Liver (tissue), 9 donors: ENCODE results near the gene GAB2. TPM values are rescaled to one million over a fixed set of nuclear protein-coding genes. Genes with fewer than 3 reads are reported as not detected.

Source experiments
- DNase-seq: peaks from one replicate; pipeline ENCODE4 v3.0.0-alpha.2; 2017; ENCODE audit warnings: low spot score
- H3K27ac ChIP-seq, 2 donors: one replicate each; pipeline ENCODE4 v1.7.0; 2013; ENCODE audit warnings: inconsistent platforms in 2 of 2, low read length in 2 of 2, control low read depth in 1 of 2, low read depth in 1 of 2, mild to moderate bottlenecking in 1 of 2
- H3K27me3 ChIP-seq, 4 donors: one replicate each; pipeline versions ENCODE4 v1.6.1 to v1.7.0; 2013; ENCODE audit warnings: low read length in 3 of 4, inconsistent platforms in 1 of 4, mild to moderate bottlenecking in 1 of 4, moderate library complexity in 1 of 4; ENCODE audit not compliant: control insufficient read depth in 4 of 4, insufficient read depth in 4 of 4
- H3K36me3 ChIP-seq, 4 donors: one replicate each; pipeline versions ENCODE4 v1.6.1 to v1.7.0; 2013; ENCODE audit warnings: low read length in 3 of 4, mild to moderate bottlenecking in 3 of 4, low read depth in 1 of 4, moderate library complexity in 1 of 4; ENCODE audit not compliant: control insufficient read depth in 4 of 4, insufficient read depth in 3 of 4
- H3K4me1 ChIP-seq, 4 donors: one replicate each; pipeline versions ENCODE4 v1.6.1 to v1.7.0; 2013; ENCODE audit warnings: low read length in 3 of 4, mild to moderate bottlenecking in 3 of 4, moderate library complexity in 1 of 4; ENCODE audit not compliant: control insufficient read depth in 4 of 4, insufficient read depth in 4 of 4
- H3K4me3 ChIP-seq, 3 donors: one replicate each; pipeline versions ENCODE4 v1.6.1 to v1.7.0; 2013; ENCODE audit warnings: low read length in 3 of 3, control low read depth in 1 of 3, low read depth in 1 of 3, mild to moderate bottlenecking in 1 of 3
- H3K9ac ChIP-seq, 2 donors: one replicate each; pipeline ENCODE4 v1.7.0; 2013; ENCODE audit warnings: low read length in 2 of 2, mild to moderate bottlenecking in 2 of 2, moderate library complexity in 2 of 2, control low read depth in 1 of 2, low read depth in 1 of 2
- H3K9me3 ChIP-seq, 4 donors: one replicate each; pipeline versions ENCODE4 v1.6.1 to v1.7.0; 2013; ENCODE audit warnings: low read length in 3 of 4; ENCODE audit not compliant: control insufficient read depth in 4 of 4
- ATF3 ChIP-seq: IDR thresholded peaks from 2 replicates; pipeline ENCODE4 v1.6.1; 2016; ENCODE audit warnings: antibody characterized with exemption
- CTCF ChIP-seq: fragments of 150-350 bp; IDR thresholded peaks from 2 replicates; pipeline ENCODE4 v1.5.1; 2017; ENCODE audit warnings: improper control_type of control experiment, low read depth, low read length; ENCODE audit not compliant: missing input control
- EGR1 ChIP-seq, 2 donors: IDR thresholded peaks; 2 replicates each; pipeline ENCODE4 v1.6.1; 2016 to 2018; ENCODE audit warnings: antibody characterized with exemption in 2 of 2, low read depth in 2 of 2
- FOXA1 ChIP-seq: IDR thresholded peaks from 2 replicates; pipeline ENCODE4 v1.6.1; 2016; ENCODE audit warnings: antibody characterized with exemption
- FOXA2 ChIP-seq: IDR thresholded peaks from 2 replicates; pipeline ENCODE4 v1.6.1; 2016; ENCODE audit warnings: antibody characterized with exemption
- GABPA ChIP-seq, 2 donors: IDR thresholded peaks in 1 of 2; conservative IDR thresholded peaks in 1 of 2; 2 replicates each; pipeline ENCODE4 v1.6.1; 2016; ENCODE audit warnings: antibody characterized with exemption in 2 of 2, mild to moderate bottlenecking in 1 of 2, moderate library complexity in 1 of 2
- HNF4A ChIP-seq, 2 donors: conservative IDR thresholded peaks; 2 replicates each; pipeline ENCODE4 v1.6.1; 2016; ENCODE audit warnings: antibody characterized with exemption in 2 of 2, mild to moderate bottlenecking in 2 of 2
- HNF4G ChIP-seq: IDR thresholded peaks from 2 replicates; pipeline ENCODE4 v1.6.1; 2016; ENCODE audit warnings: antibody characterized with exemption
- JUND ChIP-seq, 2 donors: IDR thresholded peaks; 2 replicates each; pipeline ENCODE4 v1.6.1; 2016; ENCODE audit warnings: antibody characterized with exemption in 2 of 2
- MAX ChIP-seq: IDR thresholded peaks from 2 replicates; pipeline ENCODE4 v1.6.1; 2016; ENCODE audit warnings: antibody characterized with exemption
- NR2F2 ChIP-seq: IDR thresholded peaks from 2 replicates; pipeline ENCODE4 v1.6.1; 2016; ENCODE audit warnings: antibody characterized with exemption
- RAD21 ChIP-seq, 2 donors: IDR thresholded peaks; 2 replicates each; pipeline ENCODE4 v1.6.1; 2016; ENCODE audit warnings: antibody characterized with exemption in 2 of 2, mild to moderate bottlenecking in 2 of 2
- REST ChIP-seq: IDR thresholded peaks from 2 replicates; pipeline ENCODE4 v1.6.1; 2016; ENCODE audit warnings: antibody characterized with exemption, mild to moderate bottlenecking
- RXRA ChIP-seq, 2 donors: IDR thresholded peaks; 2 replicates each; pipeline ENCODE4 v1.6.1; 2017 to 2018; ENCODE audit warnings: antibody characterized with exemption in 2 of 2, mild to moderate bottlenecking in 1 of 2
- SP1 ChIP-seq: IDR thresholded peaks from 2 replicates; pipeline ENCODE4 v1.6.1; 2018; ENCODE audit warnings: antibody characterized with exemption, mild to moderate bottlenecking
- TAF1 ChIP-seq: conservative IDR thresholded peaks from 2 replicates; pipeline ENCODE4 v1.6.1; 2016; ENCODE audit warnings: antibody characterized with exemption, mild to moderate bottlenecking
- YY1 ChIP-seq: IDR thresholded peaks from 2 replicates; pipeline ENCODE4 v1.6.1; 2016; ENCODE audit warnings: antibody characterized with exemption, mild to moderate bottlenecking
- ZBTB33 ChIP-seq: IDR thresholded peaks from 2 replicates; pipeline ENCODE4 v1.6.1; 2016; ENCODE audit warnings: antibody characterized with exemption
- WGBS: extraction: QIAGEN DNeasy Blood & Tissue Kit; methylation state at CpG from one replicate; pipeline ENCODE4 v1.1.7; 2013; 5-methylcytosine and 5-hydroxymethylcytosine counted together
- polyA plus RNA-seq, 2 donors: library from polyadenylated mRNA; stranded (reverse) in 1 of 2; unstranded in 1 of 2; fragments of 200-250 nt in 1 of 2; fragments of >200 nt in 1 of 2; fragmentation: Nextera tagmentation in 1 of 2; extraction: Ambion mirVana in 1 of 2; gene quantifications; one replicate each; pipeline versions ENCODE4 v1.2.1 to v1.2.3, GENCODE V29; 2013 to 2015
- total RNA-seq, 2 donors: library from RNA; depleted of rRNA; stranded (reverse); fragments of >200 nt; gene quantifications; one replicate each; pipeline ENCODE4 v1.2.3, GENCODE V29; 2014
- donor health status: healthy.
- donor health status: healthy.
- donor health status: healthy.
- donor health status: healthy.
- donor health status: healthy.

Gene GAB2
- total and polyA plus RNA-seq, 4 donors: 1.3 to 3.6 (median 2.5) TPM

GRCh38 chr11:78255919-78256318, 161.7 kb downstream of the GAB2 start:
- H3K9ac ChIP-seq: no peak overlapping the region
- H3K36me3 ChIP-seq: no peaks in the 10 kb centered on the region
- no peaks in the 10 kb centered on the region for H3K9me3 ChIP-seq
- 99% methylated on average over 2 of the region's 2 CpGs for WGBS
- H3K27me3 ChIP-seq: no peaks in the 10 kb centered on the region
- no peak overlapping the region for H3K27ac ChIP-seq
- H3K4me3 ChIP-seq: no peak overlapping the region
- H3K4me1 ChIP-seq: peaks cover 0 to 15% (median 5%) of the 10 kb centered on the region in 4 donors
- TF ChIP-seq ZBTB33 (no peak), EGR1 (IDR thresholded peaks at IDR 0.05; ENCODE audit: low read depth in 2 of 2) (no peak), RXRA (IDR thresholded peaks at IDR 0.05) (no peak), REST (no peak), CTCF (no peak), SP1 (no peak), JUND (IDR thresholded peaks at IDR 0.05) (no peak), TAF1 (no peak), YY1 (no peak), ATF3 (no peak), FOXA1 (no peak), GABPA (IDR thresholded peaks at IDR 0.05 in 1 of 2, conservative IDR thresholded peaks at IDR 0.05 in 1 of 2) (no peak), NR2F2 (no peak), MAX (no peak), HNF4A (conservative IDR thresholded peaks at IDR 0.05) (no peak), FOXA2 (no peak), RAD21 (IDR thresholded peaks at IDR 0.05) (no peak), HNF4G (no peak)
- DNase-seq: no peak
